H9 (cell line): ENCODE results near the gene FGFBP3. TPM values are rescaled to one million over a fixed set of nuclear protein-coding genes. Genes with fewer than 3 reads are reported as not detected.

ENCODE experiments used
- DNase-seq: peaks from one replicate; pipeline ENCODE4 v3.0.0-alpha.2; 2017
- H2AFZ ChIP-seq: one replicate; pipeline ENCODE4 v1.6.1; 2013; ENCODE audit warnings: mild to moderate bottlenecking, low read length, control low read depth, moderate library complexity
- H2AK5ac ChIP-seq: 2 replicates; pipeline ENCODE4 v1.6.1; 2013; ENCODE audit warnings: low read length, control low read depth, mixed read lengths; ENCODE audit not compliant: insufficient read length
- H2BK120ac ChIP-seq: one replicate; pipeline ENCODE4 v1.6.1; 2013; ENCODE audit warnings: low read depth, mild to moderate bottlenecking, low read length, control low read depth, inconsistent platforms; ENCODE audit not compliant: poor library complexity, severe bottlenecking
- H2BK12ac ChIP-seq: 2 replicates; pipeline ENCODE4 v1.6.1; 2013; ENCODE audit warnings: low read length, control low read depth, mixed read lengths, low read depth; ENCODE audit not compliant: insufficient read length
- H2BK15ac ChIP-seq: 2 replicates; pipeline ENCODE4 v1.6.1; 2013; ENCODE audit warnings: low read depth, low read length, control low read depth
- H2BK20ac ChIP-seq: one replicate; pipeline ENCODE4 v1.6.1; 2013; ENCODE audit warnings: low read depth, mild to moderate bottlenecking, low read length, control low read depth, inconsistent platforms; ENCODE audit not compliant: poor library complexity, severe bottlenecking
- H2BK5ac ChIP-seq: 2 replicates; pipeline ENCODE4 v1.6.1; 2013; ENCODE audit warnings: low read length, control low read depth, mixed read lengths; ENCODE audit not compliant: insufficient read length
- H3K14ac ChIP-seq: 2 replicates; pipeline ENCODE4 v1.6.1; 2013; ENCODE audit warnings: low read length, control low read depth; ENCODE audit not compliant: insufficient read depth
- H3K18ac ChIP-seq: 2 replicates; pipeline ENCODE4 v1.6.1; 2013; ENCODE audit warnings: low read depth, mild to moderate bottlenecking, mixed read lengths, low read length, control low read depth; ENCODE audit not compliant: insufficient read length
- H3K23ac ChIP-seq: 2 replicates; pipeline ENCODE4 v1.6.1; 2013; ENCODE audit warnings: low read length, control low read depth, mixed read lengths, low read depth; ENCODE audit not compliant: insufficient read length
- H3K23me2 ChIP-seq: 2 replicates; pipeline ENCODE4 v1.6.1; 2013; ENCODE audit warnings: low read depth, mild to moderate bottlenecking, mixed read lengths, low read length, control low read depth; ENCODE audit not compliant: insufficient read length, poor library complexity, severe bottlenecking
- H3K27ac ChIP-seq: 2 replicates; pipeline ENCODE4 v1.5.1; 2013; ENCODE audit warnings: low read length, control low read depth, mixed read lengths, low read depth; ENCODE audit not compliant: insufficient read length
- H3K27me3 ChIP-seq: 2 replicates; pipeline ENCODE4 v1.6.1; 2013; ENCODE audit warnings: low read length, control low read depth, inconsistent platforms; ENCODE audit not compliant: insufficient read depth
- H3K4ac ChIP-seq: 2 replicates; pipeline ENCODE4 v1.6.1; 2013; ENCODE audit warnings: low read depth, mild to moderate bottlenecking, control low read depth, inconsistent platforms, low read length, moderate library complexity
- H3K4me1 ChIP-seq: 2 replicates; pipeline ENCODE4 v1.6.1; 2013; ENCODE audit warnings: low read length, control low read depth, inconsistent platforms; ENCODE audit not compliant: insufficient read depth
- H3K4me2 ChIP-seq: 2 replicates; pipeline ENCODE4 v1.6.1; 2013; ENCODE audit warnings: low read length, control low read depth, mixed read lengths; ENCODE audit not compliant: insufficient read length, insufficient read depth
- H3K56ac ChIP-seq: 2 replicates; pipeline ENCODE4 v1.6.1; 2013; ENCODE audit warnings: low read depth, mild to moderate bottlenecking, mixed read lengths, low read length, control low read depth; ENCODE audit not compliant: insufficient read length
- H3K79me1 ChIP-seq: 2 replicates; pipeline ENCODE4 v1.6.1; 2013; ENCODE audit warnings: low read depth, mild to moderate bottlenecking, moderate library complexity, low read length, control low read depth, inconsistent platforms; ENCODE audit not compliant: insufficient read depth, poor library complexity, severe bottlenecking
- H3K79me2 ChIP-seq: 2 replicates; pipeline ENCODE4 v1.6.1; 2013; ENCODE audit warnings: low read length, control low read depth, inconsistent platforms; ENCODE audit not compliant: insufficient read depth
- H3K9ac ChIP-seq: 2 replicates; pipeline ENCODE4 v1.6.1; 2013; ENCODE audit warnings: low read length, control low read depth, mixed read lengths; ENCODE audit not compliant: insufficient read length; ENCODE audit errors: extremely low read depth
- H3K9me3 ChIP-seq: one replicate; pipeline ENCODE4 v1.6.1; 2013; ENCODE audit warnings: low read depth, low read length, inconsistent platforms; ENCODE audit not compliant: control insufficient read depth
- H3T11ph ChIP-seq: one replicate; pipeline ENCODE4 v1.6.1; 2013; ENCODE audit warnings: mild to moderate bottlenecking, low read length, control low read depth, inconsistent platforms
- H4K20me1 ChIP-seq: one replicate; pipeline ENCODE4 v1.6.1; 2013; ENCODE audit not compliant: control insufficient read depth, insufficient read length, insufficient read depth
- H4K5ac ChIP-seq: 2 replicates; pipeline ENCODE4 v1.6.1; 2013; ENCODE audit warnings: low read depth, mild to moderate bottlenecking, mixed read lengths, low read length, control low read depth; ENCODE audit not compliant: insufficient read length
- H4K8ac ChIP-seq: replicated peaks from 2 replicates; pipeline ENCODE4 v1.6.1; 2013; ENCODE audit warnings: low read length, control low read depth, mixed read lengths, low read depth; ENCODE audit not compliant: insufficient read length
- H4K91ac ChIP-seq: 2 replicates; pipeline ENCODE4 v1.6.1; 2013; ENCODE audit warnings: low read depth, mild to moderate bottlenecking, moderate library complexity, mixed read lengths, low read length, control low read depth; ENCODE audit not compliant: insufficient read length
- H3K27ac Mint-ChIP-seq, 3 experiments: 2 replicates in 2 of 3; 3 replicates in 1 of 3; pipeline ENCODE4 v1.8.0; 2020 to 2021; ENCODE audit warnings: mixed read lengths in 3 of 3, mild to moderate bottlenecking in 1 of 3, moderate library complexity in 1 of 3
- H3K27me3 Mint-ChIP-seq: 2 replicates; pipeline ENCODE4 v1.8.0; 2021; ENCODE audit warnings: low read depth, mild to moderate bottlenecking, moderate library complexity, mixed read lengths
- H3K36me3 Mint-ChIP-seq, 3 experiments: 2 replicates in 2 of 3; 3 replicates in 1 of 3; pipeline ENCODE4 v1.8.0; 2020 to 2021; ENCODE audit warnings: low read depth in 3 of 3, mixed read lengths in 3 of 3; ENCODE audit not compliant: insufficient read depth in 1 of 3
- H3K4me1 Mint-ChIP-seq, 2 experiments: 2 replicates each; pipeline ENCODE4 v1.8.0; 2020; ENCODE audit warnings: mixed read lengths in 2 of 2
- H3K4me3 Mint-ChIP-seq, 2 experiments: 2 replicates in 1 of 2; 3 replicates in 1 of 2; pipeline ENCODE4 v1.8.0; 2020 to 2021; ENCODE audit warnings: mild to moderate bottlenecking in 2 of 2, mixed read lengths in 2 of 2, moderate library complexity in 1 of 2
- H3K9me3 Mint-ChIP-seq, 2 experiments: 2 replicates in 1 of 2; 3 replicates in 1 of 2; pipeline ENCODE4 v1.8.0; 2020; ENCODE audit warnings: mild to moderate bottlenecking in 2 of 2, mixed read lengths in 2 of 2, moderate library complexity in 1 of 2
- CTCF ChIP-seq: fragments of 200-600 bp; sonication (generic); conservative IDR thresholded peaks from 3 replicates; pipeline ENCODE4 v1.8.0; 2021; ENCODE audit warnings: antibody characterized with exemption, mild to moderate bottlenecking
- WGBS: extraction: QIAGEN DNeasy Blood & Tissue Kit; methylation state at CpG from one replicate; pipeline ENCODE4 v1.1.7; 2013; ENCODE audit warnings: missing lambda C conversion rate, low lambda C conversion rate, mixed read lengths; ENCODE audit not compliant: insufficient read length; ENCODE audit errors: extremely low coverage; 5-methylcytosine and 5-hydroxymethylcytosine counted together
- total RNA-seq: library from RNA; stranded (reverse); gene quantifications from 2 replicates; pipeline ENCODE4 v1.2.1, GENCODE V29; 2021

The FGFBP3 gene
- total RNA-seq, 1 experiment from 2014 or later = 49.3 TPM

GRCh38 chr10:91883549-91884444 lies 25.5 kb downstream of the FGFBP3 start:
- Histone ChIP-seq H3K79me1 (no peaks in the 10 kb centered on the region), H3K14ac (peak overlapping the region; percentile 33; the same call in 1 of the 2 replicates), H3K18ac (peak overlapping the region; percentile 80), H3K23me2 (no peaks in the 10 kb centered on the region), H3K23ac (no peak overlapping the region), H4K91ac (no peak overlapping the region), H4K8ac (no peak overlapping the region), H4K20me1 (no peaks in the 10 kb centered on the region), H4K5ac (no peak overlapping the region), H2AK5ac (no peak overlapping the region), H2BK15ac (no peak overlapping the region), H2BK120ac (no peak overlapping the region), H3K56ac (no peak overlapping the region), H2BK12ac (no peak overlapping the region), H3K27me3 (no peaks in the 10 kb centered on the region), H3T11ph (no peak overlapping the region), H3K4me2 (peak overlapping the region; percentile 35), H3K79me2 (no peaks in the 10 kb centered on the region), H2BK5ac (no peak overlapping the region), H3K27ac (peak overlapping the region; percentile 55), H2BK20ac (no peak overlapping the region), H3K9ac (no peak overlapping the region), H2AFZ (no peak overlapping the region), H3K4me1 (peaks cover 20% of the 10 kb centered on the region), H3K9me3 (no peaks in the 10 kb centered on the region), H3K4ac (no peak overlapping the region)
- no CpG with 5 or more reads among the region's 20 CpGs for WGBS
- peaks cover 4 to 14% (median 6%) of the 10 kb centered on the region in 3 experiments; a peak in 6 of 7 replicates for H3K36me3 Mint-ChIP-seq
- peak overlapping the region; percentile 24 to 70 for H3K4me3 Mint-ChIP-seq
- DNase-seq = peak; percentile 61
- peak overlapping the region; percentile 94 to 98 (median 97) for H3K27ac Mint-ChIP-seq
- peaks cover 2 to 3% of the 10 kb centered on the region in 2 experiments; a peak in 3 of 5 replicates for H3K9me3 Mint-ChIP-seq
- peaks cover 67 to 72% of the 10 kb centered on the region in 2 experiments for H3K4me1 Mint-ChIP-seq
- no peaks in the 10 kb centered on the region for H3K27me3 Mint-ChIP-seq
- no peak for TF ChIP-seq CTCF
